HL-60 (cell line): ENCODE results near the gene SLC25A46.

Source experiments
- DNase-seq, 2 experiments: peaks; one replicate each; pipeline ENCODE4 v3.0.0-alpha.2; 2010 to 2020; ENCODE audit warnings: low read depth in 1 of 2, low spot score in 1 of 2
- H3K27ac ChIP-seq: fragments of 250-450 bp; sonication (Bioruptor Pico); replicated peaks from 2 replicates; pipeline ENCODE4 v1.5.1; 2020; ENCODE audit warnings: mild to moderate bottlenecking, moderate library complexity
- H3K27me3 ChIP-seq: fragments of 250-450 bp; sonication (Bioruptor Pico); 2 replicates; pipeline ENCODE4 v1.5.1; 2021; ENCODE audit warnings: mild to moderate bottlenecking, moderate library complexity; ENCODE audit not compliant: insufficient read depth, poor library complexity, severe bottlenecking
- H3K4me3 ChIP-seq: replicated peaks from 2 replicates; pipeline ENCODE4 v1.5.1; 2011; ENCODE audit warnings: mild to moderate bottlenecking, control low read depth, low read length; ENCODE audit not compliant: insufficient read depth
- GABPA ChIP-seq: IDR thresholded peaks from 2 replicates; pipeline ENCODE4 v1.6.1; 2012; ENCODE audit warnings: low read depth
- POLR2AphosphoS5 ChIP-seq: IDR thresholded peaks from 2 replicates; pipeline ENCODE4 v1.6.1; 2012; ENCODE audit warnings: low read depth
- SPI1 ChIP-seq: IDR thresholded peaks from 2 replicates; pipeline ENCODE4 v1.6.1; 2012; ENCODE audit warnings: low read depth, mild to moderate bottlenecking, borderline replicate concordance
- TF ChIP-seq, protein P1 (sequence below): IDR thresholded peaks from one replicate; pipeline ENCODE4 v1.5.1; 2011; ENCODE audit warnings: low read length, control low read depth, inconsistent platforms; ENCODE audit not compliant: insufficient read depth
- TF ChIP-seq, protein P2 (sequence below): IDR thresholded peaks from 2 replicates; pipeline ENCODE4 v1.6.1; 2012; ENCODE audit warnings: low read depth; ENCODE audit not compliant: insufficient replicate concordance

Gene SLC25A46

DNA sequence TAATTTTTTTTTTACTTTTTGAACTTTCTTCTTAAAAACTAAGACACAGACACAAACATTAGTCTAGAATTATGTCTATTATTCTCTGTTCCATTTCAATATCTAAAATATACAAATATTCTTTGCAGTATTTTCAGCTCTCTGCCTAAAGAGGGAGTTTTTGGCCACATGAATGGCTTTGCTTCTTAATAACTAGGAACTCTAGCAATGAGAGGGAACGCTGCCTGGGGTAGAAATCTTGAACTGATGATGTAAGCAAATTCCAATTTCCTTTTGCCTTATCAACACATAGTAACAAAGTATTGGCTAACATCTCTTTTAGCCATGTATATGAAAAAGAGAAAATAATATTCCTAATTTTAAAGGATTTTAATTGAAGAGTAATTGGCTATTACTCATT, 51.9 kb downstream of the SLC25A46 start:
- DNase-seq = no peak
- no peak overlapping the region for H3K4me3 ChIP-seq
- no peak overlapping the region for H3K27ac ChIP-seq
- TF ChIP-seq POLR2AphosphoS5 (no peak), GABPA (no peak), SPI1 (no peak)
- TF ChIP-seq, protein P1, sequence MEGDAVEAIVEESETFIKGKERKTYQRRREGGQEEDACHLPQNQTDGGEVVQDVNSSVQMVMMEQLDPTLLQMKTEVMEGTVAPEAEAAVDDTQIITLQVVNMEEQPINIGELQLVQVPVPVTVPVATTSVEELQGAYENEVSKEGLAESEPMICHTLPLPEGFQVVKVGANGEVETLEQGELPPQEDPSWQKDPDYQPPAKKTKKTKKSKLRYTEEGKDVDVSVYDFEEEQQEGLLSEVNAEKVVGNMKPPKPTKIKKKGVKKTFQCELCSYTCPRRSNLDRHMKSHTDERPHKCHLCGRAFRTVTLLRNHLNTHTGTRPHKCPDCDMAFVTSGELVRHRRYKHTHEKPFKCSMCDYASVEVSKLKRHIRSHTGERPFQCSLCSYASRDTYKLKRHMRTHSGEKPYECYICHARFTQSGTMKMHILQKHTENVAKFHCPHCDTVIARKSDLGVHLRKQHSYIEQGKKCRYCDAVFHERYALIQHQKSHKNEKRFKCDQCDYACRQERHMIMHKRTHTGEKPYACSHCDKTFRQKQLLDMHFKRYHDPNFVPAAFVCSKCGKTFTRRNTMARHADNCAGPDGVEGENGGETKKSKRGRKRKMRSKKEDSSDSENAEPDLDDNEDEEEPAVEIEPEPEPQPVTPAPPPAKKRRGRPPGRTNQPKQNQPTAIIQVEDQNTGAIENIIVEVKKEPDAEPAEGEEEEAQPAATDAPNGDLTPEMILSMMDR = no peak
- TF ChIP-seq, protein P2, sequence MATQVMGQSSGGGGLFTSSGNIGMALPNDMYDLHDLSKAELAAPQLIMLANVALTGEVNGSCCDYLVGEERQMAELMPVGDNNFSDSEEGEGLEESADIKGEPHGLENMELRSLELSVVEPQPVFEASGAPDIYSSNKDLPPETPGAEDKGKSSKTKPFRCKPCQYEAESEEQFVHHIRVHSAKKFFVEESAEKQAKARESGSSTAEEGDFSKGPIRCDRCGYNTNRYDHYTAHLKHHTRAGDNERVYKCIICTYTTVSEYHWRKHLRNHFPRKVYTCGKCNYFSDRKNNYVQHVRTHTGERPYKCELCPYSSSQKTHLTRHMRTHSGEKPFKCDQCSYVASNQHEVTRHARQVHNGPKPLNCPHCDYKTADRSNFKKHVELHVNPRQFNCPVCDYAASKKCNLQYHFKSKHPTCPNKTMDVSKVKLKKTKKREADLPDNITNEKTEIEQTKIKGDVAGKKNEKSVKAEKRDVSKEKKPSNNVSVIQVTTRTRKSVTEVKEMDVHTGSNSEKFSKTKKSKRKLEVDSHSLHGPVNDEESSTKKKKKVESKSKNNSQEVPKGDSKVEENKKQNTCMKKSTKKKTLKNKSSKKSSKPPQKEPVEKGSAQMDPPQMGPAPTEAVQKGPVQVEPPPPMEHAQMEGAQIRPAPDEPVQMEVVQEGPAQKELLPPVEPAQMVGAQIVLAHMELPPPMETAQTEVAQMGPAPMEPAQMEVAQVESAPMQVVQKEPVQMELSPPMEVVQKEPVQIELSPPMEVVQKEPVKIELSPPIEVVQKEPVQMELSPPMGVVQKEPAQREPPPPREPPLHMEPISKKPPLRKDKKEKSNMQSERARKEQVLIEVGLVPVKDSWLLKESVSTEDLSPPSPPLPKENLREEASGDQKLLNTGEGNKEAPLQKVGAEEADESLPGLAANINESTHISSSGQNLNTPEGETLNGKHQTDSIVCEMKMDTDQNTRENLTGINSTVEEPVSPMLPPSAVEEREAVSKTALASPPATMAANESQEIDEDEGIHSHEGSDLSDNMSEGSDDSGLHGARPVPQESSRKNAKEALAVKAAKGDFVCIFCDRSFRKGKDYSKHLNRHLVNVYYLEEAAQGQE = no peak
- H3K27me3 ChIP-seq = no peaks in the 10 kb centered on the region

DNA sequence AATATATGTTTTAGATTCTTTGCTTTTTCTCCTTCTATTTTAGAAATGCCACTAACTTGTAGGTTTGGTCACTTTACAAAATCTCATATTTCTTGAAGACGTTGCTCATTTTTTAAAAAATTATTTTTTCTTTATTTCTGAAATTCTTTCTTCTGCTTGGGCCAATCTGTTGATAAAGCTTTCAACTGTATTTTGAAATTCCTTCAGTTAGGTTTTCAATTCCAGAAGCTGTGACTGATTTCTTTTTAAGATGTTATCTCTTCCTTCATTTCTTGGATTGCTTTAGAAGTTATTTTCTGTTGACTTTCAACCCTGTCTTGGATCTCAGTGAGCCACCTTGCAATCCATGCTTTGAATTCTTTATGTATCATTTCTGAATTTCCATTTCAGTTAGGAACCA, 64.2 kb downstream of the SLC25A46 start:
- DNase-seq = no peak
- Histone ChIP-seq H3K27ac (no peak overlapping the region), H3K27me3 (no peaks in the 10 kb centered on the region), H3K4me3 (no peak overlapping the region)
- TF ChIP-seq SPI1 (no peak), GABPA (no peak), POLR2AphosphoS5 (no peak)
- TF ChIP-seq, protein P2 = no peak
- TF ChIP-seq, protein P1 = no peak

DNA sequence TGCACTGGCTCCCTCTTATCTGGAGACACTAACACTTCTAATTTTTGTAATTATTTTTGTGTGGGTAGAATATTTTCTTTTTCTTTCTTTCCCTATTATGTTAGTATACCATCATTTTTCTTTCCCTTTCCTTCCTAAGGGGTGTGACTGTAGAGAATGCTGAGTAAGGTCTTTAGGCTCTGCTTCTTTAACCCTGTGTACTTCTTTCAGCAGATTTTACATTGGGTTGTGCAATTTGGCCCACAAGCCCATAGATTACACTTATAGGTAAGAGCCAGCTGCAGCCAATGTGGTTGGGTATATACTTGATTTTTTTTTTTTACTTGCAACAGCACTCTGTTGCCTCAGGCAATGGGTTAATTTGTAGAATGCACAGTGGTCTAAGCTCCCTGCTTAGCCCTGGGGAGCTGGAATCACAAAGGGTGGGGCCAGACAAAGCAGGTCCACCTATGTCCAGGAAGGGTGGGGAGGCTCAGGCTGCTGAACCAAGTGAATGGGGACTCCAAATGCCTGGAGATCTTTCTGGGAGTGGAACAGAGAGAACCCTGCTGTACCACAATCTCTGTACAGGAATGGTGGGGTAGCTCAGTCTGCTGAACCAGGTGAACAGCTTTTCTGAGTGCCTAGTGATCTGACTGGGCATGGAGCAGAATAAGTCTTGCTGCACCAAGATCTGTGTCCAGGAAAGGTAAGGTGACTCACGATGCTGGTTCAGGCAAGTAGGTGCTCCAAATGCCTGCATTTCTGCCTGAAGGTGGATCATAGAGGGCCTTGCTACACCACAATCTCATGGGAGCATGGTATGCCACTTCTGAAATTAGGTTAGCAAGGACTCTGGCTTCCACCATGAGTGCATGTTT, 64.9 kb downstream of the SLC25A46 start:
- DNase-seq = no peak
- TF ChIP-seq GABPA (no peak), SPI1 (no peak), POLR2AphosphoS5 (no peak)
- TF ChIP-seq, protein P1 = no peak
- TF ChIP-seq, protein P2 = no peak
- Histone ChIP-seq H3K27ac (no peak overlapping the region), H3K27me3 (no peaks in the 10 kb centered on the region), H3K4me3 (no peak overlapping the region)
